ENCODE measurements around the gene NOC2L. TPM values are rescaled to one million over a fixed set of nuclear protein-coding genes. Genes with fewer than 3 reads are reported as not detected.

NOC2L gene
- total and polyA plus RNA-seq, 2 donors (not counting 3 experiments of a cell fraction or from before 2014, with no cell fraction given), result 55.3 to 87.9 TPM

GRCh38 chr1:931380-932172 is 27.5 kb downstream of the NOC2L start:
- TF ChIP-seq CTCF (IDR thresholded peaks at IDR 0.05; ENCODE audit: extremely low read depth in 1 of 2, insufficient read depth in 1 of 2, low read depth in 1 of 2, low read length in 2 of 2) (no peak), EZH2 (IDR thresholded peaks at IDR 0.05; ENCODE audit: borderline replicate concordance, low read depth, low read length, severe bottlenecking) (no peak), POLR2A (IDR thresholded peaks at IDR 0.05; ENCODE audit: low read depth, low read length) (no peak), FOS (IDR thresholded peaks at IDR 0.05; ENCODE audit: borderline replicate concordance, insufficient read depth, low read length) (no peak), MAX (IDR thresholded peaks at IDR 0.05; ENCODE audit: insufficient read depth, insufficient read length) (no peak), GATA2 (IDR thresholded peaks at IDR 0.05; ENCODE audit: insufficient read depth, insufficient read length, low read depth, low read length) (no peak), MYC (IDR thresholded peaks at IDR 0.05; ENCODE audit: low read depth, low read length) (no peak), POLR2AphosphoS5 (IDR thresholded peaks at IDR 0.05; ENCODE audit: insufficient read depth, low read depth, low read length) (no peak), JUN (IDR thresholded peaks at IDR 0.05; ENCODE audit: borderline replicate concordance, insufficient read depth, insufficient read length, low read depth) (no peak)
- no peaks in the 10 kb centered on the region for H3K36me3 ChIP-seq (ENCODE audit: control insufficient read depth in 2 of 2, extremely low read depth in 1 of 2, insufficient read depth in 2 of 2, low read length in 2 of 2)
- no peaks in the 10 kb centered on the region for H4K20me1 ChIP-seq (replicated peaks; ENCODE audit: control insufficient read depth, extremely low read depth, insufficient read depth, low read length)
- no TSS peak for BruUV-seq (replicated peaks)
- peaks cover 15 to 20% of the 10 kb centered on the region in 2 experiments for H3K27me3 ChIP-seq (ENCODE audit: control insufficient read depth in 2 of 2, insufficient read depth in 2 of 2, low read length in 2 of 2)
- H3K9ac ChIP-seq (replicated peaks; ENCODE audit: extremely low read depth, insufficient read depth, low read length), result no peak overlapping the region
- no peak for FAIRE-seq
- no peak overlapping the region for H3K4me2 ChIP-seq (ENCODE audit: insufficient read depth, low read length)
- intact Hi-C loops (cut with micrococcal nuclease), result no loop called here
- CTCF ChIA-PET, result interaction anchor here (0.8 to 1.0 kb wide), 2 partner anchors 15 to 27 kb away, joined by 3 read pairs; no protein-coding TSS in a partner anchor
- H3K4me1 ChIP-seq (ENCODE audit: control insufficient read depth, extremely low read depth, insufficient read depth, low read length), result no peaks in the 10 kb centered on the region
- DNase-seq (ENCODE audit: low read depth, low spot score), result no peak
- POLR2A ChIA-PET, result interaction anchor here (0.5 kb wide), 1 partner anchor 17 kb away, joined by 3 read pairs; no protein-coding TSS in a partner anchor
- no peak overlapping the region for H3K27ac ChIP-seq (ENCODE audit: insufficient read depth, low read depth, low read length)
- no peak overlapping the region for H2AFZ ChIP-seq (ENCODE audit: low read depth, low read length)
- dilution Hi-C loops (cut with MboI; ENCODE audit: extremely low pct_ligation_motif_present, low sequenced_read_pairs), result no loop called here
- no peaks in the 10 kb centered on the region for H3K79me2 ChIP-seq (ENCODE audit: control insufficient read depth, insufficient read depth, low read length)
- H3K9me3 ChIP-seq (replicated peaks; ENCODE audit: control insufficient read depth, insufficient read depth, low read length), result no peaks in the 10 kb centered on the region
- no peak overlapping the region for H3K4me3 ChIP-seq (replicated peaks in 1 of 3; ENCODE audit: insufficient read depth in 1 of 3, low read depth in 1 of 3, low read length in 3 of 3)
- no peaks in the 10 kb centered on the region for H3K9me1 ChIP-seq (replicated peaks; ENCODE audit: control insufficient read depth, extremely low read depth, insufficient read depth, low read length)

Data from endothelial cell of umbilical vein (primary cell).